ENCODE results near the gene IL22.

DNA sequence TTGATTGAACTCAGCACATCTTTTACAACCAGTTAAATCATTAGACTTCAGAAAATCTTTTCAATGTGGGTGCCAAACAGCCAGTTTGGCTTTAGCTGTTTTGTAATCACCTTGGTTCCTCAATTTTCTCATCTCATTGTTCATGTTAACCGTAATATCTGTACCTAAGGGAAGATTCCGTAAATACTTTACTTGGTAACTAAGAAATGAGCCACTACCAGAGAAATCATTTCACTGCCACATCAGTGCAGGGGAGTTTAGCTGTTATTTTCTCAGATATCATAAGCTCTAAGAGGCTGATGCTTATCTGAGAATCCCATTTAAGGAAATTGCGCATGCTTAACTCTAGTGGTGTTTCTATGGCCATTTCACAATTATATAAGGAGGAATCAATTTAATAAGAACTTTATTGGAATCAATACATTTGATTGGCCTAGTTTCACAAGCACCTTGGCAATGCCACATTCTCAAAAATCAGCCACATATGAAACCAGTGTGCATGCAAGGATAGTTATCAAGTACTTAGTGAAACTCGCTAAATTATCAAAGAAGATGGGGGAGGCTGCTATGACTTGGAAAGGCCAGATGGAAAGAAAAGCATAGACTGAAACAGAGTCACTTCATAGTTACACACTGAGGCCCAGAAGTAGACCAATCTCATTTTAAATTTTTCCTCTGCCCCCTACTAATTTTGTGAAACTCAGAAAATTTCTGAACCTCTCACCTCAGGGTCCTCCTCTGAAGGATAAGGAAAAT lies 28.1 kb upstream of the IL22 start:
- TF ChIP-seq, protein P1, sequence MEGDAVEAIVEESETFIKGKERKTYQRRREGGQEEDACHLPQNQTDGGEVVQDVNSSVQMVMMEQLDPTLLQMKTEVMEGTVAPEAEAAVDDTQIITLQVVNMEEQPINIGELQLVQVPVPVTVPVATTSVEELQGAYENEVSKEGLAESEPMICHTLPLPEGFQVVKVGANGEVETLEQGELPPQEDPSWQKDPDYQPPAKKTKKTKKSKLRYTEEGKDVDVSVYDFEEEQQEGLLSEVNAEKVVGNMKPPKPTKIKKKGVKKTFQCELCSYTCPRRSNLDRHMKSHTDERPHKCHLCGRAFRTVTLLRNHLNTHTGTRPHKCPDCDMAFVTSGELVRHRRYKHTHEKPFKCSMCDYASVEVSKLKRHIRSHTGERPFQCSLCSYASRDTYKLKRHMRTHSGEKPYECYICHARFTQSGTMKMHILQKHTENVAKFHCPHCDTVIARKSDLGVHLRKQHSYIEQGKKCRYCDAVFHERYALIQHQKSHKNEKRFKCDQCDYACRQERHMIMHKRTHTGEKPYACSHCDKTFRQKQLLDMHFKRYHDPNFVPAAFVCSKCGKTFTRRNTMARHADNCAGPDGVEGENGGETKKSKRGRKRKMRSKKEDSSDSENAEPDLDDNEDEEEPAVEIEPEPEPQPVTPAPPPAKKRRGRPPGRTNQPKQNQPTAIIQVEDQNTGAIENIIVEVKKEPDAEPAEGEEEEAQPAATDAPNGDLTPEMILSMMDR (IDR thresholded peaks at IDR 0.05; ENCODE audit: control extremely low read depth in 1 of 3, insufficient read depth in 1 of 3, low read depth in 1 of 3, low read length in 3 of 3), result no peak
- no peak for TF ChIP-seq SRF (IDR thresholded peaks at IDR 0.05; ENCODE audit: low read depth, low read length)
- TF ChIP-seq, protein P2, sequence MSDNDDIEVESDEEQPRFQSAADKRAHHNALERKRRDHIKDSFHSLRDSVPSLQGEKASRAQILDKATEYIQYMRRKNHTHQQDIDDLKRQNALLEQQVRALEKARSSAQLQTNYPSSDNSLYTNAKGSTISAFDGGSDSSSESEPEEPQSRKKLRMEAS (IDR thresholded peaks at IDR 0.05), result no peak
